Measurements from ENCODE around the gene BRI3. TPM values are rescaled to one million over a fixed set of nuclear protein-coding genes. Genes with fewer than 3 reads are reported as not detected.

Gene BRI3
- total RNA-seq, 4 donors from 2014 or later: 23.5 to 51.9 (median 38.0) TPM

DNA sequence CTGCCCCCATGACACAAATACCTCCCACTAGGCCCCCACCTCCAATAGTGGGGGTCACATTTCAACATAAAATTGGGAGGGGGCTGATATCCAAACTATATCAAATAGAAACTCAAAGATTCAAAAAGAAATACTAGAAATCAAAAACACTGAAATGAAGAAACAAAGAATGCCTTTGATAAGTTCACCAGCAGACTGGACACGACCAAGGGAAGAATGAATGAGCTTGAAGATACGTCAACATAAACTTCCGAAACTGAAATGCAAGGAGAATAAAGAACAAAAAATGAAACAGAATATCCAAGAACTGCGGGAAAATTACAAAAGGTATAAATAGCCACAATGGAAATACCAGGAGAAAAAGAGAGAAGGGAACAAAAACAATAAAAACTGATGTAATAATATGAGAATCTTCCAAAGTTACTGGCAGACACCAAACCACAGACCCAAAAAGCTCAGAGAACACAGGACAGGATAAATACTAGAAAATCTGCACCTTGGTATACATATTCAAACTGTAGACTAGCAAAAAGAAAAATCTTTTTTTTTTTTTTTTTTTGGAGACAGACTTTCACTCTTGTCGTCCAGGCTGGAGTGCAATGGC, 49.5 kb downstream of the BRI3 start:
- TF ChIP-seq, protein P1, sequence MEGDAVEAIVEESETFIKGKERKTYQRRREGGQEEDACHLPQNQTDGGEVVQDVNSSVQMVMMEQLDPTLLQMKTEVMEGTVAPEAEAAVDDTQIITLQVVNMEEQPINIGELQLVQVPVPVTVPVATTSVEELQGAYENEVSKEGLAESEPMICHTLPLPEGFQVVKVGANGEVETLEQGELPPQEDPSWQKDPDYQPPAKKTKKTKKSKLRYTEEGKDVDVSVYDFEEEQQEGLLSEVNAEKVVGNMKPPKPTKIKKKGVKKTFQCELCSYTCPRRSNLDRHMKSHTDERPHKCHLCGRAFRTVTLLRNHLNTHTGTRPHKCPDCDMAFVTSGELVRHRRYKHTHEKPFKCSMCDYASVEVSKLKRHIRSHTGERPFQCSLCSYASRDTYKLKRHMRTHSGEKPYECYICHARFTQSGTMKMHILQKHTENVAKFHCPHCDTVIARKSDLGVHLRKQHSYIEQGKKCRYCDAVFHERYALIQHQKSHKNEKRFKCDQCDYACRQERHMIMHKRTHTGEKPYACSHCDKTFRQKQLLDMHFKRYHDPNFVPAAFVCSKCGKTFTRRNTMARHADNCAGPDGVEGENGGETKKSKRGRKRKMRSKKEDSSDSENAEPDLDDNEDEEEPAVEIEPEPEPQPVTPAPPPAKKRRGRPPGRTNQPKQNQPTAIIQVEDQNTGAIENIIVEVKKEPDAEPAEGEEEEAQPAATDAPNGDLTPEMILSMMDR (IDR thresholded peaks at IDR 0.05): no peak
- no peak for TF ChIP-seq POLR2A (IDR thresholded peaks at IDR 0.05)

DNA sequence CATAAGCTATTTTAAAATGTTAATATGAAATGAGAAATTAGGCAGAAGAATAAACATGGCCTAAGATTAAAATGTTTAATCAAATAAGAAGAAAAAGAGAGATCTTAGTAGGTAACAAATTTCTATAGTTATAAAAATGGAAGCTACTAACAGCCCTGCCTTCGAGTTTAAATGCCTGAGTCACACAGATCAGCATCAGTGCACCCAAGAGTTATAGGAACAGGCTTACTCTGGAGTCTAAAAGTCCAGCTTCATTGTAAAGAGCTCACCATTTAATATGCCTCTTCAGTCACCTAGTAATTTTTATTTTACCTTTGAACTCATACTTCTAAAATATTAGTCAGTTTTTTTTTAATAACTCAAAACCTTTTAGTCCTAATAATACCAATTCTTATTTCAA, 52.6 kb downstream of the BRI3 start:
- no peak overlapping the region for H3K4me3 ChIP-seq (replicated peaks in 1 of 3)
- no peaks in the 10 kb centered on the region for H3K36me3 ChIP-seq
- H3K9me3 ChIP-seq: no peaks in the 10 kb centered on the region
- intact Hi-C loops (cut with DNase I): no loop called here
- H3K4me1 ChIP-seq: peaks cover 0 to 4% of the 10 kb centered on the region in 2 donors
- DNase-seq: no peak
- no peak overlapping the region for H3K27ac ChIP-seq
- WGBS, 2 donors: 49 to 51% methylated on average over 1 of the region's 1 CpG
- H3K27me3 ChIP-seq: no peaks in the 10 kb centered on the region
- TF ChIP-seq POLR2A (IDR thresholded peaks at IDR 0.05): no peak
- TF ChIP-seq, protein P1 (IDR thresholded peaks at IDR 0.05): no peak

More for the DNA sequence above, 49.5 kb downstream of the BRI3 start:
- intact Hi-C loops (cut with DNase I): no loop called here
- Histone ChIP-seq H3K4me1 (peaks cover 0 to 4% of the 10 kb centered on the region in 2 donors), H3K9me3 (no peaks in the 10 kb centered on the region), H3K27me3 (no peaks in the 10 kb centered on the region), H3K4me3 (replicated peaks in 1 of 3) (no peak overlapping the region), H3K36me3 (no peaks in the 10 kb centered on the region), H3K27ac (no peak overlapping the region)
- 94 to 95% methylated on average over 5 of the region's 5 CpGs for WGBS, 2 donors
- no peak for DNase-seq

DNA sequence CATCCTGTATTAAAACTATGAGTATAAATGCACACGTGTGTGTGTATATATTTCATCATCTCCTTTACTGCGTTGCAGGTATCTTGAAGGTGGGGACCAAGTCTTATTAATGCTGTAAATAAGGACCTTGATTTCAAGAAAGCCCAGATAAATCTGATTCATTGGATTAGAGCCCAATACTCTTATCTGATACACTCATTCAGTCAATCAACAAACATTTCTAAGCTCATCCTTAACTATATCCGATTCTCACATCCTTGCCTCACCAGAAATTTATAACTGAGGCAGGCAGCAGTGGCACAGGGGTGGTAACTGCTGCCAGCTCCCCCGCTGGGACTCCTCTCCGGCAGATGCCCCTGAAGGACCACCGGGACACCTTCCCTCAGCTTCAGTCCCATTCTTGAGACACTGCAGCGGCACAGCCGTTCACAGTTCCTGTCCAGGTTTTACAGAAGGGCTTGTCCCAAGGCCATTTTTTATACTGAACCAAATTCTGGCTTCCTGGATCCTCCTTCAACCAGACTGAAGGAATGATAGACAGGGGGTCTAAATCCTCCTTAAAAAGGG, 54.0 kb downstream of the BRI3 start:
- no peak overlapping the region for H3K27ac ChIP-seq
- H3K9me3 ChIP-seq: no peaks in the 10 kb centered on the region
- no peaks in the 10 kb centered on the region for H3K27me3 ChIP-seq
- no peak for TF ChIP-seq POLR2A (IDR thresholded peaks at IDR 0.05)
- TF ChIP-seq, protein P1 (IDR thresholded peaks at IDR 0.05): no peak
- no peak overlapping the region for H3K4me3 ChIP-seq (replicated peaks in 1 of 3)
- DNase-seq: no peak
- intact Hi-C loops (cut with DNase I): no loop called here
- WGBS, 2 donors: 90 to 93% methylated on average over 8 of the region's 8 CpGs
- no peaks in the 10 kb centered on the region for H3K36me3 ChIP-seq
- H3K4me1 ChIP-seq: peaks cover 0 to 4% of the 10 kb centered on the region in 2 donors

DNA sequence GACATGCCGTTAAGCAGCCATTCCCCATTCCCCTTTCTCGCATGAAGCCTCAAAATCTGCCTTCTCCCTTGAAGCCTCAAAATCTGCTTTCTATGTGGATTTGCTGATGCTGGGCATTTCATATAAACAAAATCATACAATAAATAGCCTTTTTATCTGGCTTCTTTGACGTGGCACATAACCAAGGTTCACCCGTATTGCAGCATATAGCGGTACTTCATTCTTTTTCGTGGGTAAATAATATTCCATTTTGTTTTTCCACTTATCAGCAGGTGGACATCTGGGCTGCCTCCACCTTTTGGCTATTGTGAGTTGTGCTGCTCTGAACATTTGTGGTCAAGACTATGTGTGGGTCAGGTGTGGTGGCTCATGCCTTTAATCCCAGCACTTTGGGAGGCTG, 57.0 kb downstream of the BRI3 start:
- no peaks in the 10 kb centered on the region for H3K9me3 ChIP-seq
- H3K4me3 ChIP-seq (replicated peaks in 1 of 3): no peak overlapping the region
- H3K27ac ChIP-seq: no peak overlapping the region
- TF ChIP-seq, protein P1 (IDR thresholded peaks at IDR 0.05): no peak
- no peak for TF ChIP-seq POLR2A (IDR thresholded peaks at IDR 0.05)
- H3K27me3 ChIP-seq: no peaks in the 10 kb centered on the region
- DNase-seq: no peak
- H3K4me1 ChIP-seq: peaks cover 0 to 4% of the 10 kb centered on the region in 2 donors
- intact Hi-C loops (cut with DNase I): no loop called here
- H3K36me3 ChIP-seq: no peaks in the 10 kb centered on the region
- WGBS, 2 donors: 96 to 97% methylated on average over 6 of the region's 6 CpGs

DNA sequence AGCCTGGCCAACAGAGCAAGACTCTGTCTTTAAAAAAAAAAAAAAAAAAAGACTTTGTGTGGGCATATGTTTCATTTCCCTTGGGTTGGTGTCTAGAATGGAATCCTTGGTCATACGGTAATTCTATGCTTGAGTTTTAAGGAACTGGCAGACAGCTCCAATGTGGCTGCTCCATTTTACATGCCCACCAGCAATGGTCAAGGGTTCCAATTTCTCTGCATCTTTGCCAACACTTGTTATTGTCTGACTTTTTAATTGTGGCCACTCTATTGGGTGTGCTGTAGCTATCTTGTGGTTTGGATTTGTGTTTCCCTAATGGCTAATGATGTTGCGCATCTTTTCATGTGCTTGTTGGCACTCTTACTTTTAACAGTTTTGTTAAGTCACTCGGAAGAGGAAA, 57.6 kb downstream of the BRI3 start:
- 97 to 98% methylated on average over 3 of the region's 3 CpGs for WGBS, 2 donors

More for the DNA sequence above, 57.6 kb downstream of the BRI3 start:
- DNase-seq: no peak
- Histone ChIP-seq H3K4me1 (peaks cover 0 to 4% of the 10 kb centered on the region in 2 donors), H3K4me3 (replicated peaks in 1 of 3) (no peak overlapping the region), H3K27me3 (no peaks in the 10 kb centered on the region), H3K9me3 (no peaks in the 10 kb centered on the region), H3K27ac (no peak overlapping the region), H3K36me3 (no peaks in the 10 kb centered on the region)
- TF ChIP-seq, protein P1 (IDR thresholded peaks at IDR 0.05): no peak
- no peak for TF ChIP-seq POLR2A (IDR thresholded peaks at IDR 0.05)
- intact Hi-C loops (cut with DNase I): no loop called here
